ENCODE data around the gene RPL3.

GRCh38 chr22:39362932-39363331, 43.5 kb upstream of the RPL3 start:
- TF ChIP-seq, protein P1, sequence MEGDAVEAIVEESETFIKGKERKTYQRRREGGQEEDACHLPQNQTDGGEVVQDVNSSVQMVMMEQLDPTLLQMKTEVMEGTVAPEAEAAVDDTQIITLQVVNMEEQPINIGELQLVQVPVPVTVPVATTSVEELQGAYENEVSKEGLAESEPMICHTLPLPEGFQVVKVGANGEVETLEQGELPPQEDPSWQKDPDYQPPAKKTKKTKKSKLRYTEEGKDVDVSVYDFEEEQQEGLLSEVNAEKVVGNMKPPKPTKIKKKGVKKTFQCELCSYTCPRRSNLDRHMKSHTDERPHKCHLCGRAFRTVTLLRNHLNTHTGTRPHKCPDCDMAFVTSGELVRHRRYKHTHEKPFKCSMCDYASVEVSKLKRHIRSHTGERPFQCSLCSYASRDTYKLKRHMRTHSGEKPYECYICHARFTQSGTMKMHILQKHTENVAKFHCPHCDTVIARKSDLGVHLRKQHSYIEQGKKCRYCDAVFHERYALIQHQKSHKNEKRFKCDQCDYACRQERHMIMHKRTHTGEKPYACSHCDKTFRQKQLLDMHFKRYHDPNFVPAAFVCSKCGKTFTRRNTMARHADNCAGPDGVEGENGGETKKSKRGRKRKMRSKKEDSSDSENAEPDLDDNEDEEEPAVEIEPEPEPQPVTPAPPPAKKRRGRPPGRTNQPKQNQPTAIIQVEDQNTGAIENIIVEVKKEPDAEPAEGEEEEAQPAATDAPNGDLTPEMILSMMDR (IDR thresholded peaks at IDR 0.05), result no peak
- TF ChIP-seq EZH2 (IDR thresholded peaks at IDR 0.05; ENCODE audit: borderline replicate concordance, insufficient read depth, low read depth, low read length, poor library complexity, severe bottlenecking), result no peak

Measured in B cell (primary cell).